Measurements from ENCODE around the gene S100A5. TPM values are rescaled to one million over a fixed set of nuclear protein-coding genes. Genes with fewer than 3 reads are reported as not detected.
"Not testable (repeated sequence)": the region's sequence is repeated elsewhere in the genome, so short reads cannot be mapped to it uniquely, and the experiment has no call there.

S100A5 gene
- 0.47 TPM for polyA plus RNA-seq (2013, experiment 1 of 2; ENCODE audit: insufficient read length)
- polyA plus RNA-seq (2013, experiment 2 of 2; ENCODE audit: insufficient read length): not detected

- peak; percentile 50 for DNase-seq
Observed at GRCh38 chr1:153540394-153541361, at the start of gene S100A5. S100A5 (minus strand) TSS chr1:153540934; CDS start chr1:153540191, 743 bp downstream.

GRCh38 chr1:153588482-153588881, 47.7 kb upstream of the S100A5 start:
- no peak for DNase-seq

- not testable (repeated sequence) for DNase-seq
Observed at GRCh38 chr1:153588033-153588432, 47.3 kb upstream of the S100A5 start.

GRCh38 chr1:153587314-153587713, 46.6 kb upstream of the S100A5 start:
- DNase-seq: no peak

- no peak for DNase-seq
Observed at GRCh38 chr1:153586347-153586746, 45.6 kb upstream of the S100A5 start.

- no peak for DNase-seq
Observed at GRCh38 chr1:153585006-153585405, 44.3 kb upstream of the S100A5 start.

- DNase-seq: no peak
Observed at GRCh38 chr1:153583976-153584375, 43.2 kb upstream of the S100A5 start.

- not testable (repeated sequence) for DNase-seq
Observed at GRCh38 chr1:153583514-153583913, 42.8 kb upstream of the S100A5 start.

GRCh38 chr1:153582836-153583235, 42.1 kb upstream of the S100A5 start:
- DNase-seq: not testable (repeated sequence)

GRCh38 chr1:153578936-153579335, 38.2 kb upstream of the S100A5 start:
- DNase-seq: peak; percentile 50

GRCh38 chr1:153578490-153578889, 37.8 kb upstream of the S100A5 start:
- peak; percentile 84 for DNase-seq

- DNase-seq: no peak
Observed at GRCh38 chr1:153577624-153578051, 36.9 kb upstream of the S100A5 start.

GRCh38 chr1:153577138-153577537, 36.4 kb upstream of the S100A5 start:
- no peak for DNase-seq

- not testable (repeated sequence) for DNase-seq
Observed at GRCh38 chr1:153575497-153575896, 34.8 kb upstream of the S100A5 start.

- DNase-seq: not testable (repeated sequence)
Observed at GRCh38 chr1:153575081-153575491, 34.4 kb upstream of the S100A5 start.

GRCh38 chr1:153573351-153573750, 32.6 kb upstream of the S100A5 start:
- no peak for DNase-seq

GRCh38 chr1:153572569-153573015, 31.9 kb upstream of the S100A5 start:
- DNase-seq: peak; percentile 83

- DNase-seq: no peak
Observed at GRCh38 chr1:153571706-153572105, 31.0 kb upstream of the S100A5 start.

- DNase-seq: no peak
Observed at GRCh38 chr1:153570874-153571273, 30.1 kb upstream of the S100A5 start.

- DNase-seq: no peak
Observed at GRCh38 chr1:153569465-153569864, 28.7 kb upstream of the S100A5 start.

GRCh38 chr1:153568367-153569099, 27.8 kb upstream of the S100A5 start:
- peak; percentile 87 for DNase-seq

- no peak for DNase-seq
Observed at GRCh38 chr1:153567621-153568366, 27.1 kb upstream of the S100A5 start.

All from fibroblast of skin of scalp (primary cell).